Progenitor cell of endocrine pancreas (in vitro differentiated cells): Measurements from ENCODE around the gene F13B. TPM values are rescaled to one million over a fixed set of nuclear protein-coding genes. Genes with fewer than 3 reads are reported as not detected.

ENCODE experiments used
- DNase-seq: peaks from one replicate; pipeline ENCODE4 v3.0.0; 2021; ENCODE audit warnings: low spot score; ENCODE audit not compliant: unreplicated experiment
- H3K27ac Mint-ChIP-seq: 2 replicates; pipeline ENCODE4 v1.8.0; 2021; ENCODE audit warnings: mild to moderate bottlenecking, moderate library complexity, mixed read lengths
- H3K27me3 Mint-ChIP-seq: 2 replicates; pipeline ENCODE4 v1.8.0; 2021; ENCODE audit warnings: mixed read lengths
- H3K36me3 Mint-ChIP-seq: 2 replicates; pipeline ENCODE4 v1.8.0; 2022; ENCODE audit warnings: mixed read lengths; ENCODE audit not compliant: insufficient read depth
- H3K4me1 Mint-ChIP-seq: 2 replicates; pipeline ENCODE4 v1.8.0; 2021; ENCODE audit warnings: low read depth, mixed read lengths
- H3K4me3 Mint-ChIP-seq: 2 replicates; pipeline ENCODE4 v1.8.0; 2021; ENCODE audit warnings: low read depth, mild to moderate bottlenecking, moderate library complexity, mixed read lengths
- H3K9me3 Mint-ChIP-seq: 2 replicates; pipeline ENCODE4 v1.8.0; 2021; ENCODE audit warnings: low read depth, mixed read lengths
- total RNA-seq: library from RNA; stranded (reverse); gene quantifications from 2 replicates; pipeline ENCODE4 v1.2.1, GENCODE V29; 2021
- TF ChIP-seq, protein P1 (sequence below): fragments of 200-600 bp; sonication (generic); IDR thresholded peaks from one replicate; pipeline ENCODE4 v1.5.0; 2021; ENCODE audit warnings: antibody characterized with exemption, mild to moderate bottlenecking; ENCODE audit not compliant: unreplicated experiment

F13B gene
- total RNA-seq, 1 donor from 2014 or later, result not detected

GRCh38 chr1:197067457-197067818 lies 378 bp upstream of the F13B start:
- Mint-ChIP-seq H3K36me3 (no peaks in the 10 kb centered on the region), H3K9me3 (peaks cover 8% of the 10 kb centered on the region)

GRCh38 chr1:197066277-197066676 lies 783 bp downstream of the F13B start:
- Mint-ChIP-seq H3K4me3 (no peak overlapping the region), H3K36me3 (no peaks in the 10 kb centered on the region), H3K27me3 (no peaks in the 10 kb centered on the region), H3K9me3 (peaks cover 8% of the 10 kb centered on the region), H3K27ac (no peak overlapping the region), H3K4me1 (peaks cover 2% of the 10 kb centered on the region)
- TF ChIP-seq, protein P1, sequence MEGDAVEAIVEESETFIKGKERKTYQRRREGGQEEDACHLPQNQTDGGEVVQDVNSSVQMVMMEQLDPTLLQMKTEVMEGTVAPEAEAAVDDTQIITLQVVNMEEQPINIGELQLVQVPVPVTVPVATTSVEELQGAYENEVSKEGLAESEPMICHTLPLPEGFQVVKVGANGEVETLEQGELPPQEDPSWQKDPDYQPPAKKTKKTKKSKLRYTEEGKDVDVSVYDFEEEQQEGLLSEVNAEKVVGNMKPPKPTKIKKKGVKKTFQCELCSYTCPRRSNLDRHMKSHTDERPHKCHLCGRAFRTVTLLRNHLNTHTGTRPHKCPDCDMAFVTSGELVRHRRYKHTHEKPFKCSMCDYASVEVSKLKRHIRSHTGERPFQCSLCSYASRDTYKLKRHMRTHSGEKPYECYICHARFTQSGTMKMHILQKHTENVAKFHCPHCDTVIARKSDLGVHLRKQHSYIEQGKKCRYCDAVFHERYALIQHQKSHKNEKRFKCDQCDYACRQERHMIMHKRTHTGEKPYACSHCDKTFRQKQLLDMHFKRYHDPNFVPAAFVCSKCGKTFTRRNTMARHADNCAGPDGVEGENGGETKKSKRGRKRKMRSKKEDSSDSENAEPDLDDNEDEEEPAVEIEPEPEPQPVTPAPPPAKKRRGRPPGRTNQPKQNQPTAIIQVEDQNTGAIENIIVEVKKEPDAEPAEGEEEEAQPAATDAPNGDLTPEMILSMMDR, result no peak
- no peak for DNase-seq

More at GRCh38 chr1:197067457-197067818, 378 bp upstream of the F13B start:
- DNase-seq, result no peak
- TF ChIP-seq, protein P1, result no peak
- no peak overlapping the region for H3K27ac Mint-ChIP-seq
- H3K4me1 Mint-ChIP-seq, result peaks cover 2% of the 10 kb centered on the region
- no peaks in the 10 kb centered on the region for H3K27me3 Mint-ChIP-seq
- H3K4me3 Mint-ChIP-seq, result no peak overlapping the region

DNA sequence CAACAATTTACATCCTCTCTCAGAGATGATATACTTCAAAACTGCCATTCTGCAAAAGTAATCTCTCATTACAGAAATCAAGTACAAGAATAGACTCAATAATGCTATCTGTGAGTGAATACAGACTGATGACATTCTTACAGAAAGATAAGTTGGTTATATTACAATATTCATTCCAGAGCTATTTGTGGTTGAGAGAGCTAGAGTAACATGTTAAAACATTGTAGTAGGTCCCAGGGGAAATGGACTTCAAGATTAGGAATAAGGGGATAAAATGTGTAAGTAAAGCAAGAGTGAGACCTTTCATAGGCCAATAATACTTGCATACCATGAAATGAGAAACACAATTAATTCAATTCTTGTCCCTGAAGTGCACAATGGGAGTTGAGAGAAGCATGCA lies 1.5 kb downstream of the F13B start:
- H3K9me3 Mint-ChIP-seq, result peaks cover 8% of the 10 kb centered on the region
- no peak for DNase-seq
- H3K27ac Mint-ChIP-seq, result no peak overlapping the region
- peaks cover 2% of the 10 kb centered on the region for H3K4me1 Mint-ChIP-seq
- H3K27me3 Mint-ChIP-seq, result no peaks in the 10 kb centered on the region
- H3K4me3 Mint-ChIP-seq, result no peak overlapping the region
- H3K36me3 Mint-ChIP-seq, result no peaks in the 10 kb centered on the region
- TF ChIP-seq, protein P1, result no peak

DNA sequence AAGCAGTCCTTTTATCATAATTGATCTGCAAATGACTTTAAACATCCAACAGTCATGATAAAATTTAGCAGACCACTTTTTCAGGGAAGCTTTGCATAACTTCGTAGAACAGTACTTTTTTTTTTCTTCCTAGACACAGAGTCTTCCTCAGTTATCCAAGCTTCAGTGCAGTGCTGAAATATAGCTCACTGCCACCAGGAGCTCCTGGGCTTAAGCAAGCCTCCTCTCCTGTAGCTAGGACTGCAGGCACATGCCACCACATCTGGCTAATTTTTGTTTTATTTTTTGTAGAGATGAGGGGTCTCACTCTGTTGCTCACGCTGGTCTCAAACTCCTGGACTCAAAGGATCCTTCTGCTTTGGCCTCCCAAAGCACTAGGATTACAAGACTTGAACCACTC lies 3.8 kb downstream of the F13B start:
- no peak overlapping the region for H3K27ac Mint-ChIP-seq
- no peaks in the 10 kb centered on the region for H3K9me3 Mint-ChIP-seq
- H3K36me3 Mint-ChIP-seq, result no peaks in the 10 kb centered on the region
- no peak for DNase-seq
- no peak overlapping the region for H3K4me3 Mint-ChIP-seq
- TF ChIP-seq, protein P1, result no peak
- H3K4me1 Mint-ChIP-seq, result peaks cover 2% of the 10 kb centered on the region
- no peaks in the 10 kb centered on the region for H3K27me3 Mint-ChIP-seq

DNA sequence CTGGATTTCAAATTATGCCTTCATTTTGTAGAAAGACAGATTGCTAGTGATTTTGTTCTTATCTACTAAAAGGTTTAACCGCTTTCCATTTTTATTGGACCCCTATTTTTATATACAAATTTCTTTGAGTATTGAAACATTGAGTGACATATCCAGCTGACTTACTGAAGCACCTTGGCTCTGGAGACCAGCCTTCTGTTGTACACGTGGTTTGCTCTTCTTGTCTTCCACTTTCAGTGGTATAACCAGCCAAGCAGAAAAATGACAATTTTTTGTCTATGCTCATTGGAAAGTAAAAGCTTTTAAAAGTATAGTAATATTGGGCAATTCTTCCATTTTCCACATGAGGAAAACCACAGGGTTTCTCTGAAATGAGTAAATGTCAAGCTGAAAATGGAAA lies 4.4 kb downstream of the F13B start:
- Mint-ChIP-seq H3K27ac (no peak overlapping the region), H3K36me3 (no peaks in the 10 kb centered on the region), H3K27me3 (no peaks in the 10 kb centered on the region), H3K9me3 (no peaks in the 10 kb centered on the region), H3K4me3 (no peak overlapping the region), H3K4me1 (peaks cover 2% of the 10 kb centered on the region)
- TF ChIP-seq, protein P1, result no peak
- no peak for DNase-seq
